ENCODE data around the gene MIEF1.

The MIEF1 gene

DNA sequence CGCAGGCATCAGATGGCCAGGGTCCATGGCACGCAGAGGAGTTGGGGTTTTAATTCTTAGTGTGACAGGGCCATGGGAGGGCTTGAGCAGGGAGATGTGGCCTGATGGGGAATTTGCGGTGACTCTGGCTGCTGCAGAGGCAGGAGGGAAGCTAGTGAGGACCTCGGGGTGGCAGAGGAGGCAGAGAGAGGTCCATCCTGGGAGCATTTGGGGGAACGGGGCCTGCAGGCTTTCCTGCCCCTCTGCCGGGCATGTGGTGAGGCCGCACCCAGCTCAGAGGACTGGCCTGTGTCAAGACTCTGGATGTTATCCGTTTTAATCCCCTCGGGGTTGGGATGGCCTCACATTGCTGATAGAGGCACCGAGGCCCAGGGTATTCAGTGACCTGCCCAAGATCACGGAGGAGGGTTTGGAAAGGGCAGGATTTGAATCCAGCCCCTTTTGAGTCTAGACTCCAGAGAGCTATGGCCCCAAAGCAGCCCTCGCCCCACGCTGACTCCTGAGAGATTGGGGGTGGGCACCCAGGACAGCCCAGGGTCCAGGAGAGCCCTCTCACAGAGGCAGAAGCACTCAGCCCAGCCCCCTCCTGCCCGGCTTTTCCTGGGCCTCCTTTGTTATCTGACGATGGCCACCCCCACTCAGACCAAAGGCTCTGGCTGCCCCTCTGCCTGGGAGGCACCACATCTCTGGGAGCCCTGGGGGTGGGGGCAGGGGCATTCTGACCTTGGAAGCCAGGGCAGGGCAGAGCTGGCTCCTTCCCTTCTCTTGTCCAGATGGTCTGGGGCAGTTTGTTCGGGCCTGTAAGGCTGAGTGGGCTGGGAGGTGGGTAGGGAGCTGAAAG is 31.4 kb upstream of the MIEF1 start:
- no peak for DNase-seq (ENCODE audit: low read depth in 4 of 4, low spot score in 1 of 4)

GRCh38 chr22:39471381-39472141 is 30.5 kb upstream of the MIEF1 start:
- no peak for DNase-seq (ENCODE audit: low read depth in 4 of 4, low spot score in 1 of 4)

DNA sequence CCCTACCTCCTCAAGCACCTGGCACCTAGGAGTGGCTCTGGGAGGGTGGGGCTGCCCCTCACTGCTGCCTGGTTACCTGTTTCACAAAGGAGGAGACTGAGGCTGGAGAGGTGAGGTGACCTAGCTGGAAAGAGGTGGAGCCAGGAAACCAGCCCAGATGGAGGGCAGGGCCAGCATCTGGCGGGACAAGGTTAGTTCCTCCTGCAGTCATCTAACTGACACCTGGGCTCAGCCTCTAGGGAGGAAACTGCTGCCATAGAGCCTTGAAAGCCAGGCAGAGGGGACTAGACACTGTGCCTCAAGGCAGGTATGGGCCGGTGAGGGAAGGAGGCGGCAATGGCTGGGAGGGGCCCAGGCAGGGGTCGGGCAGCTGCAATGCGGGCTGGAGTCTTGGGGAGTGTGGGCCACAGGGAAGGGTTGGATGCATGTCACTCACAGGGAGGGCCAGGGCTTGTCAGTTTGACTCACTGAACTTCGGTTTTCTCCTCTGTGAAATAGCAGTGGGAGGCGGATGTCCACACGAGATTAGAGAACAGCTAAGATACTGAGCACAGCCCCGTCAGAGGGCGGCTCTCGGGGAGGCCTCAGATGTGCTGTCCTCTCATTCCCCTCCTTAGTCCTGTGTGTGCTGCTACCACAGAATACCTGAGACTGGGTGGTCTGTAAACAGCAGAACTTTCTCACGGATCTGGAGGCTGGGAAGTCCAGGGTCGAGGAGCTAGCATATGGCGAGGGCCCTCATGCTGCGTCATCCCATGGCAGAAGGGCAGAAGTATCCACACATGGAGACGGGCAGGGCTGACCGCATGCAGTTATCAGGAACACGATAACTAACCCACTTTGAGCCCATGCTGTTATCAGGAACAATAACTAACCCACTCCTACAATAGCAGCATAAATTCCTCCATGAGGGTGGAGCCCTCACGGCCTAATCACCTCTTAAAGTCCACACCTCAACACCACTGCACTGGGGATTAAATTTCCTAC is 29.2 kb upstream of the MIEF1 start:
- no peak for DNase-seq (ENCODE audit: low read depth in 4 of 4, low spot score in 1 of 4)

GRCh38 chr22:39473851-39474250 is 28.2 kb upstream of the MIEF1 start:
- no peak for DNase-seq (ENCODE audit: low read depth in 4 of 4, low spot score in 1 of 4)

DNA sequence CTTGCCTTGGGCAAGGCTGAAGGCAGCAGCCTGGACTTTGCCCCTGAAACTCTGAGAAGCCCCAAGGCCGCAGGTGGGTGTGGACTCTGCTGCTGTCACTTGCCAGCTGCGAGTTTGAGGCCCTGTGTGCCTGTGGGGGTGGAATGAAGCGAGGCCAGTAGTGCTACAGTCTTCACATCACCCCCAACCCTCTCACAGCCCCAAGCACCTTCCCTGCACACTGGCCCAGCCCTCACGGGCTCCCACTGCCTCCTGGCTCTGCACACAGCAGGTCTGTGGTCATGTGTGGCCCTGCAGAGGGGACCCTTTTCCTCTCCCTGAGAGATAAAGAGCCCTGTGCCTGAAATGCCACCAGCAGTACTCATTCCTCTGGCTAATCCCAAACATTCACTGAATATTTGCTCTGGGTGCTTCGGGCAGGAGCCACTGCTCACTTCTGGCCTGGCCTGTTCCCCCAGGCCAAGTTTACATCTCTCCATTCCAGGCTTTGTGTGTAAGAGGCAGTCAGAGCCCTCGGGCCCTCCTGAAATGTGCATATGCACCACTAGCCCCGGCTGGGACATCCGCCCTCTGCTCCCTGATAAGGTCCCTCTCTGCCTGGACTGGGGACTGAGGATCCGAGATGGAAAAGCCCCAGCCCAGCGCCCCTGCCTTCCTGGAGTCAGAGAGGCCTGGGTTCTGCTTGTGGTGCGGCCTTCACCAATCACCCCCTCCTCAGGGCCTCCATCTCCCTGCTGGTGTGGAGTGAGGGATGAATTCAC is 27.6 kb upstream of the MIEF1 start:
- DNase-seq (ENCODE audit: low read depth in 4 of 4, low spot score in 1 of 4), result no peak

DNA sequence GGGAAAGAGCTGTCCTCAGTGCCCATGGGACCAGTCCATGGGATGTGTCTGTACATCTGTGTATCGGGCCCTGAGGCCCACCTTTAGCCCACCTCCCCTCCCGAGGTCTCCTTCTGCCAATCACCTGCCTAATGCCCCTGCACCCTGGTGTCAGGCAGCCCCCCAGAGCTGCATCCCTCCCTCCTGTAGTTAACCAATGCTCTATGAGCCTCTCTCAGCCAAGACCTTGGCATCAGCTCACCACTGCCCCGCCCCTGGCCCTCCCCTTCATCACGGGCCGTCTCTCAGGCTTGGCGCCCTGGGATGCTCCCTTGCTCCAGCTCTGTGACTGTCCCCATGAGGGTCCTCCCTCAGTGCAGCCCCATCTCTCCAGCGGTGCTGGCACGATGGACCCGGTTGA is 26.8 kb upstream of the MIEF1 start:
- no peak for DNase-seq (ENCODE audit: low read depth in 4 of 4, low spot score in 1 of 4)

GRCh38 chr22:39475902-39476301 is 26.2 kb upstream of the MIEF1 start:
- no peak for DNase-seq (ENCODE audit: low read depth in 4 of 4, low spot score in 1 of 4)

GRCh38 chr22:39476664-39477063 is 25.4 kb upstream of the MIEF1 start:
- no peak for DNase-seq (ENCODE audit: low read depth in 4 of 4, low spot score in 1 of 4)

GRCh38 chr22:39477542-39477941 is 24.5 kb upstream of the MIEF1 start:
- no peak for DNase-seq (ENCODE audit: low read depth in 4 of 4, low spot score in 1 of 4)

- no peak for DNase-seq (ENCODE audit: low read depth in 4 of 4, low spot score in 1 of 4)
These were observed 23.6 kb upstream of the MIEF1 start for GRCh38 chr22:39478441-39478850.

GRCh38 chr22:39479254-39479653 is 22.8 kb upstream of the MIEF1 start:
- no peak for DNase-seq (ENCODE audit: low read depth in 4 of 4, low spot score in 1 of 4)

DNA sequence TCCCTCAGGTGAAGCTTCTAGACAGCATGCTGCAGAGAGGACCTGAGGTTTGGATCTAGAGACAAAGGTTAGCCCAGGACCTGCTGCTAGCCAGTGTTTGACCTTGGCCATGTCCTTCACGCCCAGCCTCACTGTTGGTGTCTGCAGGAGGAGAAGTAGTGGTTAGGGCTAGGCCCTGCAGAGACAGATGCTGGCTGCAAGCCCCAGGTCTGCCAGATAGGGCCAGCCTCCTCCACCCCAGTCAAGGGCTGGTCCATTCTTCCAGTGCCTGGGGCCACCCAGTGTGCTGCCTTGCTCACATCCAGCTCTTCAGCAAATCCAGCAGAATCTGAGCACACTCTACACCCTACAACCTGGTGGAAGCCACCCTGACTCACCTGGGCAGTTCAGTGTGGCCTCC is 21.5 kb upstream of the MIEF1 start:
- DNase-seq (ENCODE audit: low read depth in 4 of 4, low spot score in 1 of 4), result no peak

DNA sequence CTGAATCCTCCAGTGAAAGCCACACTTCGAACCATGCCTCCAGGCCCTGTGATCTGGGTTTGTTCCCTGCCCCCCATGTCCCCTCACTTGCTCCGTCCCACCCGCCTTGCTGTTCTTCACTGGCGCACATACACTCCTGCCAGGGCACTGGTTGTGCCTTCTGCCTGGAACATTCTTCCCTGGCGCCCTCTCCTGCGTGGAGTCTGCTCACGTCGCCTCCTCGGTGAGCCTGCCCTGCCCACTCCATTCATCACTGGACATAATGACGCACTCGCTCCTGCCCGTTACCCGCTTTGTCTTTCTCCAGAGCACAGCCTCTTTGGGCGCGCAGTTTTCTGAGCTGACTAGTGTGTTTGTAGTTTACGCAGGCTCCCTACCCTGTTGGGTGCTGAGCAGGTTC is 21.0 kb upstream of the MIEF1 start:
- DNase-seq (ENCODE audit: low read depth in 4 of 4, low spot score in 1 of 4), result no peak

- no peak for DNase-seq (ENCODE audit: low read depth in 4 of 4, low spot score in 1 of 4)
These were observed 20.5 kb upstream of the MIEF1 start for GRCh38 chr22:39481595-39481994.

DNA sequence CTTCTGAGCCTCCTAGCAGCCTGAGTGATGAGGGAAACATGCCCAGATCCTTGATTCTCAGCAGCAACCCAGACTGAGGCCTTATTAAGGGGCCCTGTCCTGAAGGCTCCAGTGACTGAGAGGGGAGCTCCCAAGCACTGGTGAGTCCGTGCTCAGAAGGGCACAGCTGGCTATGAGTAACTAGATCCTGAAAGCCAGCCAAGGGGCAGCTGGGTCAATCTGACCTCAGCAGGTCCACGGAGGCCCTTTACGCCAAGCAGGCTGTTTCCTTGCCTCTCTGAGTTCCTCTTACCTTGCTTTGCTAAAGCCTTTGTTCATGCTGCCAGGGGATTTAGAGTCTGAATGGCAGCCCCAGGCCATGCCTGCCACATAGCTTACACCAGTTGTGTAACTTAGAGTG is 19.3 kb upstream of the MIEF1 start:
- DNase-seq (ENCODE audit: low read depth in 4 of 4, low spot score in 1 of 4), result no peak

DNA sequence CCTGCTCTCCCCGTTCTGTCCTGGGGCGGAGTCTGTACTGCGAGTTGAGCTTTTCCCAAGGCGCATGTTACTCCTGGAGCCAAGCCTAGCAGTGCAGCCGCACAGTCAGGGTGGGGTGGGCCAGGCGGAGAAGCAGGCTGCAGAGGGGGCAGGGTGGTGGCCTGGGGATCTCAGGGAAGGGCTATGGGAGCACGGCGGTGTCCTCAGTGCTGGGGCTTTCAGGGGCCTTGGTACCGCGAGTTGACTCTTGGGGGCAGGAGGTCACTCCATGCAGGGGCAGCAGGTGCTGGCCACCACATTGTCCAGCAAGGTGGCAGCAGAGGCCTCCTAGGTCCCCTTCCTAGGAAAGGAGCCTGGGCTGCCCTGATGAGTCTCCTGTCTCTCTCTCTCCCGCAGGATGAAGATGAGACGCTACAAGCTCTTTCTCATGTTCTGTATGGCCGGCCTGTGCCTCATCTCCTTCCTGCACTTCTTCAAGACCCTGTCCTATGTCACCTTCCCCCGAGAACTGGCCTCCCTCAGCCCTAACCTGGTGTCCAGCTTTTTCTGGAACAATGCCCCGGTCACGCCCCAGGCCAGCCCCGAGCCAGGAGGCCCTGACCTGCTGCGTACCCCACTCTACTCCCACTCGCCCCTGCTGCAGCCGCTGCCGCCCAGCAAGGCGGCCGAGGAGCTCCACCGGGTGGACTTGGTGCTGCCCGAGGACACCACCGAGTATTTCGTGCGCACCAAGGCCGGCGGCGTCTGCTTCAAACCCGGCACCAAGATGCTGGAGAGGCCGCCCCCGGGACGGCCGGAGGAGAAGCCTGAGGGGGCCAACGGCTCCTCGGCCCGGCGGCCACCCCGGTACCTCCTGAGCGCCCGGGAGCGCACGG is 14.9 kb upstream of the MIEF1 start:
- no peak for DNase-seq (ENCODE audit: low read depth in 4 of 4, low spot score in 1 of 4)

DNA sequence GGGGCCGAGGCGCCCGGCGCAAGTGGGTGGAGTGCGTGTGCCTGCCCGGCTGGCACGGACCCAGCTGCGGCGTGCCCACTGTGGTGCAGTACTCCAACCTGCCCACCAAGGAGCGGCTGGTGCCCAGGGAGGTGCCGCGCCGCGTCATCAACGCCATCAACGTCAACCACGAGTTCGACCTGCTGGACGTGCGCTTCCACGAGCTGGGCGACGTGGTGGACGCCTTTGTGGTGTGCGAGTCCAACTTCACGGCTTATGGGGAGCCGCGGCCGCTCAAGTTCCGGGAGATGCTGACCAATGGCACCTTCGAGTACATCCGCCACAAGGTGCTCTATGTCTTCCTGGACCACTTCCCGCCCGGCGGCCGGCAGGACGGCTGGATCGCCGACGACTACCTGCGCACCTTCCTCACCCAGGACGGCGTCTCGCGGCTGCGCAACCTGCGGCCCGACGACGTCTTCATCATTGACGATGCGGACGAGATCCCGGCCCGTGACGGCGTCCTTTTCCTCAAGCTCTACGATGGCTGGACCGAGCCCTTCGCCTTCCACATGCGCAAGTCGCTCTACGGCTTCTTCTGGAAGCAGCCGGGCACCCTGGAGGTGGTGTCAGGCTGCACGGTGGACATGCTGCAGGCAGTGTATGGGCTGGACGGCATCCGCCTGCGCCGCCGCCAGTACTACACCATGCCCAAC is 14.1 kb upstream of the MIEF1 start:
- no peak for DNase-seq (ENCODE audit: low read depth in 4 of 4, low spot score in 1 of 4)

- DNase-seq (ENCODE audit: low read depth in 4 of 4, low spot score in 1 of 4), result no peak
These were observed 13.5 kb upstream of the MIEF1 start for GRCh38 chr22:39488563-39489083.
